Measurements from ENCODE around the gene TMEM35A.

The TMEM35A gene

GRCh38 chrX:101091817-101092216 lies 13.1 kb downstream of the TMEM35A start:
- no peak overlapping the region for H3K4me3 ChIP-seq (ENCODE audit: control insufficient read depth, low read depth, low read length)
- no peak for TF ChIP-seq CTCF (conservative IDR thresholded peaks at IDR 0.05; ENCODE audit: control insufficient read depth, insufficient read depth, low read depth, low read length)
- DNase-seq (ENCODE audit: low read depth) = no peak

- peak; percentile 91 for DNase-seq (ENCODE audit: low read depth)
- peak within 1 kb of the TSS; percentile 66 for H3K4me3 ChIP-seq (ENCODE audit: control insufficient read depth, low read depth, low read length)
- no peak for TF ChIP-seq CTCF (conservative IDR thresholded peaks at IDR 0.05; ENCODE audit: control insufficient read depth, insufficient read depth, low read depth, low read length)
These were observed 19.1 kb downstream of the TMEM35A start, which contains the start of gene CENPI for GRCh38 chrX:101097546-101098453. Gene CENPI, plus strand, starts transcription at chrX:101098204. Its CDS starts 2,867 bp downstream, at chrX:101101071.

- DNase-seq (ENCODE audit: low read depth) = peak; percentile 71
- no peak overlapping the region for H3K4me3 ChIP-seq (ENCODE audit: control insufficient read depth, low read depth, low read length)
- TF ChIP-seq CTCF (conservative IDR thresholded peaks at IDR 0.05; ENCODE audit: control insufficient read depth, insufficient read depth, low read depth, low read length) = no peak
These were observed 29.6 kb downstream of the TMEM35A start for GRCh38 chrX:101108284-101108683.

- no peak overlapping the region for H3K4me3 ChIP-seq (ENCODE audit: control insufficient read depth, low read depth, low read length)
- peak; percentile 49 for DNase-seq (ENCODE audit: low read depth)
- no peak for TF ChIP-seq CTCF (conservative IDR thresholded peaks at IDR 0.05; ENCODE audit: control insufficient read depth, insufficient read depth, low read depth, low read length)
These were observed 39.0 kb downstream of the TMEM35A start for GRCh38 chrX:101117701-101118100.

- no peak for TF ChIP-seq CTCF (conservative IDR thresholded peaks at IDR 0.05; ENCODE audit: control insufficient read depth, insufficient read depth, low read depth, low read length)
These were observed 57.6 kb downstream of the TMEM35A start for GRCh38 chrX:101136235-101136634.

More at GRCh38 chrX:101136235-101136634, 57.6 kb downstream of the TMEM35A start:
- no peak overlapping the region for H3K4me3 ChIP-seq (ENCODE audit: control insufficient read depth, low read depth, low read length)
- DNase-seq (ENCODE audit: low read depth) = no peak
